HG02943 (cell line): ENCODE data around the gene P3H1.
"Not testable (repeated sequence)": the region's sequence is repeated elsewhere in the genome, so short reads cannot be mapped to it uniquely, and the experiment has no call there.

ENCODE experiments used
- ATAC-seq: cut with Tn5 transposase; IDR thresholded peaks from one replicate; pipeline ENCODE4 v1.9.1; 2021; ENCODE audit warnings: mild to moderate bottlenecking, low read depth, moderate library complexity; ENCODE audit not compliant: unreplicated experiment

The P3H1 gene

GRCh38 chr1:42733415-42734200 lies 33.2 kb downstream of the P3H1 start:
- no peak for ATAC-seq

- no peak for ATAC-seq
Measured at GRCh38 chr1:42732126-42732680, 34.6 kb downstream of the P3H1 start.

GRCh38 chr1:42731585-42731984 lies 35.2 kb downstream of the P3H1 start:
- ATAC-seq, result no peak

DNA sequence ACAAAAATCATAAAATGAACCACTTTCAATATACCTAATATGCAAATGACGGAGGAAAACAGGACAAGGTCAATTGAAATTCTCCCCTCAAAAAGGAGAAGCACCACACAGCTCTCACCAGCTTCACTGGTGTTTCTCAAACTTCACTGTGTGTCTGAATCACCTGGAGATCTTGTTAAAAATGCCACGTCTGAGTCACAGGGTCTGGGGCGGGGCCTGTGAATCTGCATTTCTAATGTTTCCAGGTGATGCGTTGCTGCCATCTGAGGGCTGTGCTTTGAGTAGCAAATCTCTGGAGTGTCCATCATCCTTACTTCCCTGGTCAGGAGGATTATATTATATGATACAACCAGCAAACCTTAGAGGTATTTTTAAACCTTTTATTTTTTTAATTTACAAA lies 35.8 kb downstream of the P3H1 start:
- ATAC-seq, result no peak

- no peak for ATAC-seq
Measured at GRCh38 chr1:42730002-42730401, 36.8 kb downstream of the P3H1 start.

- not testable (repeated sequence) for ATAC-seq
Measured at GRCh38 chr1:42725820-42726219, 41.0 kb downstream of the P3H1 start.

DNA sequence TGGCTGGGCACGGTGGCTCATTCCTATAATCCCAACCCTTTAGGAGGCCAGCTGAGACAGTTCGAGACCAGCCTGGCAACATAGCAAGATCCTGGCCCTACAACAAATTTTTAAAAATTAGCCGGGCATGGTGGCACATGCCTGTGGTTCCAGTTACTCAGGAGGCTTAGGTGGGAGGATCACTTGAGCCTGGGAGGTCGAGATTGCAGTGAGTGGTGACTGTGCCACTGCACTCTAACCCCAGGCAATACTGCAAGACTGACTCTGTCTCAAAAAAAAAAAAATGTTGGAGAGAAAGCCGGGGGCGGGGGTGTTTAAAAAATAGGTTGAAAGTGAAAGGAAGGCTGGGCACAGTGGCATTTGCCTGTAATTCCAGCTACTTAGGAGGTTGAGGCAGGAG lies 43.3 kb downstream of the P3H1 start:
- no peak for ATAC-seq

- ATAC-seq, result not testable (repeated sequence)
Measured at GRCh38 chr1:42722403-42722802, 44.4 kb downstream of the P3H1 start.

DNA sequence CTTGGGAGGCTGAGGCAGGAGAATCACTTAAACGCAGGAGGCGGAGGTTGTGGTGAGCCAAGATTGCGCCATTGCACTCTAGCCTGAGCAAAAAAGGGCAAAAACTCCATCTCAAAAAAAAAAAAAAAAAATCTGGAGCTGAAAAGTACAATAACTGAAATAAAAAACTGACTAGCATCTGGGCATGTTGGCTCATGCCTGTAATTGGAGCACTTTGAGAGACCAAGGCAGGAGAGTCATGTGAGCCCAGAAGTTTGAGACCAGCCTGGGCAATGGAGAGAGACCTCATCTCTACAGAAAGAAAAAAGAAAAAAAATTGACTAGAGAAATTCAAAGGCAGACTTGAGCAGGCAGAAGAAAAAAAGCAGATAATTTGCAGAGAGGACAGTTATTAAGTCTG lies 44.9 kb downstream of the P3H1 start:
- ATAC-seq, result no peak

GRCh38 chr1:42720868-42721267 lies 46.0 kb downstream of the P3H1 start:
- no peak for ATAC-seq

DNA sequence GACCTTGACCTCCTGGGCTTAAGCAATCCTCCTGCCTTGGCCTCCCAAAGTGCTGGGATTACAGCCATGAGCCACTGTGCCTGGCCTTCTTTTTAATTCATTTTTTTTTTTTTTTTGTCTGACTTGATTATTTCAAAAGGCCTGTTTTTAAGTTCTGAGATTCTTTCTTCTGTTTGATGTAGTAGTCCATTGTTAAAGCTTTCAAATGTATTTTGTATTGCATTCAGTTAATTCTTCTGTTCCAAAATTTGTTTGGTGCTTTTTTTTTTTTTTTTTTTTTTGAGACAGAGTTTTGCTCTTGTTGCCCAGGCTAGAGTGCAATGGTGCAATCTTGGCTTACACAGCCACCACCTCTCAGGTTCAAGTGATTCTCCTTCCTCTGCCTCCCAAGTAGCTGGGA lies 52.4 kb downstream of the P3H1 start:
- not testable (repeated sequence) for ATAC-seq

DNA sequence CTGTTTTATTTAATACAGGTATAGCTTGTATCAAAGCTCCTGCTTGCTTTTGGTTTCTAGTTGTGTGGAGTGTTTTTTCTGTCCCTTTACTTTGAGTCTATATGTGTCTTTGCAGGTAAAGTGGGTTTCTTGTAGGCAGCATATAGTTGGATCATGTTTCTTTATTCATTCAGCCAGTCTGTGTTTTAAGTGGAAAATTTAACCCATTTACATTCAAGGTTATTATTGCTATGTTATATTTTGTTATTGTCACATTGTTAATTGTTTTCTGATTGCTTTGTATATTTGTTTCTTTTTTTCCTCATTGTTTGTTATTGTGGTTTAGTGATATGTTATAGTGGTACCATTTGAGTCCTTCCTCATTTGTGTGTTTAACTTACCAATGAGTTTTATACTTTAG lies 53.5 kb downstream of the P3H1 start:
- no peak for ATAC-seq

GRCh38 chr1:42712808-42713207 lies 54.0 kb downstream of the P3H1 start:
- not testable (repeated sequence) for ATAC-seq

GRCh38 chr1:42703888-42704464 lies 62.9 kb downstream of the P3H1 start:
- ATAC-seq, result no peak

DNA sequence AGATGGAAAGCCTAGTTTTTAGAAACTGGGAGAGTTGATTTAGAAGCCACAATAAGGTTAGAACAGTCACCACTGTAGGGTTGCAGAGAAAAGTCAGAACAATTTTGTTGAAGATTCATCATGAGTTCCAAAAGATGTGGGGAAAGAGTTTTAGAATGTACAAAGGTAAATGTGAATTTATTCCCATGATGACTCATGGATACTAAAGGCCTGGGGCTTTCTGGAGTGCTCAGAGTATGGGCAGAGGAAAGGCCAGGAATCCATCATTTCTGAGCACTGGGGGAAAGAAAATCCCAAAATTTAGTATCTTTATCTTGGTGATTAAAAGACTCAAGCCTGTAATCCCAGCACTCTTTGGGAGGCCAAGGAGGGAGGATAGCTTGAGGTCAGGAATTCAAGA lies 66.8 kb downstream of the P3H1 start:
- ATAC-seq, result no peak

GRCh38 chr1:42698081-42698813 lies 68.6 kb downstream of the P3H1 start:
- ATAC-seq, result no peak
